NCI-H1048 (cell line): ENCODE data around the gene BNIP3.
"Not testable (repeated sequence)": the region's sequence is repeated elsewhere in the genome, so short reads cannot be mapped to it uniquely, and the experiment has no call there.

Experiments used
- DNase-seq: peaks from one replicate; lab custom pipeline; 2025; lab: John Stamatoyannopoulos, UW

Gene BNIP3

GRCh38 chr10:131929122-131929845 is 52.4 kb downstream of the BNIP3 start:
- DNase-seq, result no peak

- no peak for DNase-seq
Observed at GRCh38 chr10:131928248-131929095, 53.3 kb downstream of the BNIP3 start.

- no peak for DNase-seq
Observed at GRCh38 chr10:131926743-131927595, 54.8 kb downstream of the BNIP3 start.

- no peak for DNase-seq
Observed at GRCh38 chr10:131926253-131926652, 55.5 kb downstream of the BNIP3 start.

GRCh38 chr10:131925716-131926115 is 56.0 kb downstream of the BNIP3 start:
- no peak for DNase-seq

GRCh38 chr10:131925011-131925649 is 56.6 kb downstream of the BNIP3 start:
- no peak for DNase-seq

GRCh38 chr10:131923038-131923756 is 58.5 kb downstream of the BNIP3 start:
- DNase-seq, result no peak

- peak; percentile 5 for DNase-seq
Observed at GRCh38 chr10:131921184-131921583, 60.5 kb downstream of the BNIP3 start.

- no peak for DNase-seq
Observed at GRCh38 chr10:131920693-131921092, 61.0 kb downstream of the BNIP3 start.

- no peak for DNase-seq
Observed at GRCh38 chr10:131920151-131920550, 61.6 kb downstream of the BNIP3 start.

GRCh38 chr10:131919461-131919860 is 62.3 kb downstream of the BNIP3 start:
- not testable (repeated sequence) for DNase-seq
